HCT116 (cell line): ENCODE measurements around the gene SORCS2. TPM values are rescaled to one million over a fixed set of nuclear protein-coding genes. Genes with fewer than 3 reads are reported as not detected.

Experiments used
- ATAC-seq: fragments of 200-7000 bp; cut with Tn5 transposase; 2 replicates; pipeline ENCODE4 v1.9.1; 2020; ENCODE audit warnings: mild to moderate bottlenecking, moderate library complexity
- BruUV-seq: library from RNA; stranded (reverse); fragments of 400-500 nt; replicated peaks from 2 replicates; lab custom pipeline; 2021; lab: Mats Ljungman, UMichigan
- CTCF ChIA-PET: fragments of 300-600 bp; sonication (Branson Sonifier 250); formaldehyde crosslinking; loops from one replicate; lab custom pipeline; 2021; ENCODE audit warnings: antibody characterized with exemption; lab: Charles Lee
- POLR2A ChIA-PET: fragments of 300-600, 350-600 bp; sonication (Branson Sonifier 250); formaldehyde crosslinking; loops from one replicate; lab custom pipeline; 2021; ENCODE audit warnings: antibody characterized with exemption; lab: Charles Lee
- RAD21 ChIA-PET, 2 experiments: fragments of 300-600 bp; sonication (Branson Sonifier 250); formaldehyde crosslinking; loops; one replicate each; lab custom pipeline; 2023; ENCODE audit warnings: low total read pairs in 2 of 2; ENCODE audit not compliant: uncharacterized antibody in 2 of 2, unreplicated experiment in 2 of 2, low non-redundant PET in 1 of 2; lab: Charles Lee
- DNase-seq: peaks from one replicate; pipeline ENCODE4 v3.0.0-alpha.2; 2010; ENCODE audit warnings: low read depth, low spot score
- H2AFZ ChIP-seq: fragments of 200-600 bp; shearing (Covaris generic), sonication (generic); 2 replicates; pipeline ENCODE4 v1.6.1; 2017; ENCODE audit warnings: low read depth, mixed run types, mixed read lengths, antibody characterized with exemption, low read length; ENCODE audit not compliant: poor library complexity, severe bottlenecking
- H3K27ac ChIP-seq: 2 replicates; pipeline ENCODE4 v1.5.1; 2012; ENCODE audit warnings: low read depth, low read length
- H3K27me3 ChIP-seq: fragments of 200-600 bp; sonication (generic); 2 replicates; pipeline ENCODE4 v1.6.1; 2016; ENCODE audit warnings: mixed run types, low read length, mixed read lengths; ENCODE audit not compliant: insufficient read depth
- H3K36me3 ChIP-seq, 2 experiments: fragments of 200-500 bp in 1 of 2; fragments of 200-600 bp in 1 of 2; sonication (Bioruptor generic) in 1 of 2; sonication (generic) in 1 of 2; 2 replicates each; pipeline versions ENCODE4 v1.5.1 to v1.6.1; 2014 to 2016; ENCODE audit warnings: low read length in 2 of 2, inconsistent platforms in 1 of 2, mixed read lengths in 1 of 2, mixed run types in 1 of 2; ENCODE audit not compliant: insufficient read depth in 2 of 2, control insufficient read depth in 1 of 2
- H3K4me1 ChIP-seq, 2 experiments: fragments of 200-600 bp in 1 of 2; sonication (generic) in 1 of 2; 2 replicates each; pipeline versions ENCODE4 v1.5.1 to v1.6.1; 2012 to 2017; ENCODE audit warnings: low read length in 2 of 2, inconsistent platforms in 1 of 2, mild to moderate bottlenecking in 1 of 2, mixed read lengths in 1 of 2, mixed run types in 1 of 2, moderate library complexity in 1 of 2; ENCODE audit not compliant: insufficient read depth in 2 of 2, control insufficient read depth in 1 of 2
- H3K4me2 ChIP-seq: fragments of 200-600 bp; sonication (generic); 2 replicates; pipeline ENCODE4 v1.6.1; 2017; ENCODE audit warnings: mixed run types, low read length, mixed read lengths
- H3K4me3 ChIP-seq, 2 experiments: fragments of 200-600 bp in 1 of 2; sonication (generic) in 1 of 2; replicated peaks in 1 of 2; 2 replicates each; pipeline ENCODE4 v1.5.1; 2011 to 2016; ENCODE audit warnings: low read length in 2 of 2, control low read depth in 1 of 2, low read depth in 1 of 2, mild to moderate bottlenecking in 1 of 2, mixed read lengths in 1 of 2, mixed run types in 1 of 2
- H3K79me2 ChIP-seq: fragments of 200-600 bp; sonication (generic); 2 replicates; pipeline ENCODE4 v1.6.1; 2017; ENCODE audit warnings: mild to moderate bottlenecking, mixed run types, low read length, moderate library complexity, mixed read lengths; ENCODE audit not compliant: insufficient read depth
- H3K9ac ChIP-seq: fragments of 200-600 bp; sonication (generic); 2 replicates; pipeline ENCODE4 v1.6.1; 2016; ENCODE audit warnings: low read length, mixed read lengths
- H3K9me2 ChIP-seq: fragments of 200-600 bp; sonication (generic), shearing (Covaris generic); 2 replicates; pipeline ENCODE4 v1.6.1; 2017; ENCODE audit warnings: mixed run types, mild to moderate bottlenecking, moderate library complexity; ENCODE audit not compliant: insufficient read depth
- H3K9me3 ChIP-seq, 2 experiments: fragments of 200-500 bp in 1 of 2; fragments of 200-600 bp in 1 of 2; sonication (Bioruptor generic) in 1 of 2; sonication (generic) in 1 of 2; 2 replicates each; pipeline ENCODE4 v1.6.1; 2014 to 2017; ENCODE audit warnings: low read length in 2 of 2, mixed read lengths in 2 of 2, inconsistent platforms in 1 of 2, low read depth in 1 of 2, mild to moderate bottlenecking in 1 of 2, mixed run types in 1 of 2, moderate library complexity in 1 of 2; ENCODE audit not compliant: control insufficient read depth in 1 of 2, insufficient read depth in 1 of 2
- H4K20me1 ChIP-seq: fragments of 200-600 bp; sonication (generic), shearing (Covaris generic); 2 replicates; pipeline ENCODE4 v1.6.1; 2017; ENCODE audit warnings: mixed run types, mild to moderate bottlenecking, moderate library complexity; ENCODE audit not compliant: insufficient read depth
- CBX3 ChIP-seq: IDR thresholded peaks from 2 replicates; pipeline ENCODE4 v1.6.1; 2012; ENCODE audit warnings: low read depth
- CEBPB ChIP-seq: IDR thresholded peaks from 2 replicates; pipeline ENCODE4 v1.6.1; 2012; ENCODE audit warnings: low read depth
- EGR1 ChIP-seq: IDR thresholded peaks from 2 replicates; pipeline ENCODE4 v1.6.1; 2012; ENCODE audit warnings: low read depth
- EZH2 ChIP-seq: fragments of 200-600 bp; sonication (generic); IDR thresholded peaks from 2 replicates; pipeline ENCODE4 v1.6.1; 2017; ENCODE audit warnings: antibody characterized with exemption, mixed run types
- EZH2phosphoT487 ChIP-seq: fragments of 200-600 bp; IDR thresholded peaks from 2 replicates; pipeline ENCODE4 v1.6.1; 2018; ENCODE audit warnings: antibody characterized with exemption, borderline replicate concordance
- POLR2A ChIP-seq: IDR thresholded peaks from 2 replicates; pipeline ENCODE4 v1.7.0; 2011; ENCODE audit warnings: borderline replicate concordance; ENCODE audit not compliant: insufficient read depth, insufficient read length; ENCODE audit errors: extremely low read depth
- POLR2AphosphoS5 ChIP-seq: IDR thresholded peaks from 2 replicates; pipeline ENCODE4 v1.6.1; 2011; ENCODE audit warnings: mild to moderate bottlenecking, low read depth, low read length, moderate library complexity
- RAD21 ChIP-seq: IDR thresholded peaks from 2 replicates; pipeline ENCODE4 v1.6.1; 2012; ENCODE audit warnings: low read depth, mild to moderate bottlenecking
- SRF ChIP-seq: IDR thresholded peaks from 2 replicates; pipeline ENCODE4 v1.6.1; 2012; ENCODE audit warnings: low read depth
- TCF7L2 ChIP-seq: IDR thresholded peaks from 2 replicates; pipeline ENCODE4 v1.7.0; 2011; ENCODE audit warnings: borderline replicate concordance, inconsistent platforms; ENCODE audit not compliant: insufficient read depth, insufficient read length; ENCODE audit errors: extremely low read depth
- YY1 ChIP-seq: IDR thresholded peaks from 2 replicates; pipeline ENCODE4 v1.6.1; 2011; ENCODE audit warnings: low read length, low read depth, moderate library complexity, mild to moderate bottlenecking; ENCODE audit not compliant: insufficient replicate concordance; ENCODE audit errors: extremely low read depth
- ZNF274 ChIP-seq: fragments of 200-500 bp; sonication (Bioruptor generic); IDR thresholded peaks from 2 replicates; pipeline ENCODE4 v1.6.1; 2014; ENCODE audit warnings: mild to moderate bottlenecking, low read depth, low read length, inconsistent platforms
- intact Hi-C: fragments of 100-400 bp; cut with micrococcal nuclease; formaldehyde crosslinking; loops from 2 replicates; pipeline ENCODE4 v1.10.0; 2022
- total RNA-seq: library from RNA; stranded (reverse); gene quantifications from one replicate; pipeline ENCODE4 v1.2.1, GENCODE V29; 2021; ENCODE audit not compliant: unreplicated experiment
- TF ChIP-seq, protein P1 (sequence below): IDR thresholded peaks from 2 replicates; pipeline ENCODE4 v1.6.1; 2012; ENCODE audit warnings: low read depth
- TF ChIP-seq, protein P2 (sequence below): IDR thresholded peaks from 2 replicates; pipeline ENCODE4 v1.6.1; 2012
- TF ChIP-seq, protein P3 (sequence below), 3 experiments: fragments of 200-600 bp in 1 of 3; sonication (generic) in 1 of 3; IDR thresholded peaks in 2 of 3; conservative IDR thresholded peaks in 1 of 3; 2 replicates each; pipeline ENCODE4 v1.5.1; 2012 to 2017; ENCODE audit warnings: low read depth in 2 of 3, low read length in 2 of 3, antibody characterized with exemption in 1 of 3, borderline replicate concordance in 1 of 3, control low read depth in 1 of 3, mild to moderate bottlenecking in 1 of 3, mixed read lengths in 1 of 3, mixed run types in 1 of 3, moderate library complexity in 1 of 3; ENCODE audit not compliant: insufficient read depth in 1 of 3

The SORCS2 gene
- total RNA-seq, 1 experiment from 2014 or later = 0.37 TPM

DNA sequence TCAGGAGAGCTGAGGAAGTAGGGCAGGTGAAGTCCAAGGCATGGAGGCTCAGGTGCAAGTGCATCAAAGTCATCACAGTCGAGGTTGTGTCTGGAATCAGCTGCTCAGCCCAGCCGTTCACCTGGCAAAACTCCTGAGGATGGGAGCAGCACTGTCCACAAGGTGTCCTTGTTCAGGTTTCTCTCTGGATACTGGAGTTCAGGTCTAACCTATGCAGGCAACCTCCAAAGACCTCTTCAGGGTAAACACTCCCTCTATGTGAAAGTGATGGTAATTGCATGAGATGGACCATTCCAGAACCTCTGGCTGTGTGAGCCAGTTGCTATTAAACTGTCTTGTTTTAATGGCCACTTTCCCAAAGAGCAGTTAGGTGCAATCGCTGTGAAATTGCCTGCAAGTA is 362.6 kb downstream of the SORCS2 start:
- POLR2A ChIA-PET = no interaction called here
- BruUV-seq = no TSS peak
- H3K9me3 ChIP-seq = peaks cover 13 to 20% of the 10 kb centered on the region in 2 experiments; a peak in 3 of 4 replicates

GRCh38 chr4:7556558-7556957 is 364.2 kb downstream of the SORCS2 start:
- H3K9me2 ChIP-seq = no peaks in the 10 kb centered on the region
- H3K36me3 ChIP-seq = no peaks in the 10 kb centered on the region
- ATAC-seq = no peak
- H3K4me3 ChIP-seq = no peak overlapping the region
- no peak overlapping the region for H2AFZ ChIP-seq
- H3K27ac ChIP-seq = no peak overlapping the region
- peaks cover 13 to 20% of the 10 kb centered on the region in 2 experiments; a peak in 3 of 4 replicates for H3K9me3 ChIP-seq
- no peaks in the 10 kb centered on the region for H3K79me2 ChIP-seq
- intact Hi-C loops = no loop called here
- no peak overlapping the region for H3K4me2 ChIP-seq
- BruUV-seq = no TSS peak
- no peak overlapping the region for H3K9ac ChIP-seq
- no peaks in the 10 kb centered on the region for H4K20me1 ChIP-seq
- H3K4me1 ChIP-seq = peaks cover 0 to 3% of the 10 kb centered on the region in 2 experiments; a peak in 1 of 4 replicates
- ChIA-PET RAD21 (no interaction called here), POLR2A (no interaction called here), CTCF (no interaction called here)
- DNase-seq = no peak
- no peaks in the 10 kb centered on the region for H3K27me3 ChIP-seq
- TF ChIP-seq YY1 (no peak), ZNF274 (no peak), POLR2AphosphoS5 (no peak), CBX3 (no peak), CEBPB (no peak), POLR2A (no peak), EGR1 (no peak), TCF7L2 (no peak), SRF (no peak)
- TF ChIP-seq, protein P1, sequence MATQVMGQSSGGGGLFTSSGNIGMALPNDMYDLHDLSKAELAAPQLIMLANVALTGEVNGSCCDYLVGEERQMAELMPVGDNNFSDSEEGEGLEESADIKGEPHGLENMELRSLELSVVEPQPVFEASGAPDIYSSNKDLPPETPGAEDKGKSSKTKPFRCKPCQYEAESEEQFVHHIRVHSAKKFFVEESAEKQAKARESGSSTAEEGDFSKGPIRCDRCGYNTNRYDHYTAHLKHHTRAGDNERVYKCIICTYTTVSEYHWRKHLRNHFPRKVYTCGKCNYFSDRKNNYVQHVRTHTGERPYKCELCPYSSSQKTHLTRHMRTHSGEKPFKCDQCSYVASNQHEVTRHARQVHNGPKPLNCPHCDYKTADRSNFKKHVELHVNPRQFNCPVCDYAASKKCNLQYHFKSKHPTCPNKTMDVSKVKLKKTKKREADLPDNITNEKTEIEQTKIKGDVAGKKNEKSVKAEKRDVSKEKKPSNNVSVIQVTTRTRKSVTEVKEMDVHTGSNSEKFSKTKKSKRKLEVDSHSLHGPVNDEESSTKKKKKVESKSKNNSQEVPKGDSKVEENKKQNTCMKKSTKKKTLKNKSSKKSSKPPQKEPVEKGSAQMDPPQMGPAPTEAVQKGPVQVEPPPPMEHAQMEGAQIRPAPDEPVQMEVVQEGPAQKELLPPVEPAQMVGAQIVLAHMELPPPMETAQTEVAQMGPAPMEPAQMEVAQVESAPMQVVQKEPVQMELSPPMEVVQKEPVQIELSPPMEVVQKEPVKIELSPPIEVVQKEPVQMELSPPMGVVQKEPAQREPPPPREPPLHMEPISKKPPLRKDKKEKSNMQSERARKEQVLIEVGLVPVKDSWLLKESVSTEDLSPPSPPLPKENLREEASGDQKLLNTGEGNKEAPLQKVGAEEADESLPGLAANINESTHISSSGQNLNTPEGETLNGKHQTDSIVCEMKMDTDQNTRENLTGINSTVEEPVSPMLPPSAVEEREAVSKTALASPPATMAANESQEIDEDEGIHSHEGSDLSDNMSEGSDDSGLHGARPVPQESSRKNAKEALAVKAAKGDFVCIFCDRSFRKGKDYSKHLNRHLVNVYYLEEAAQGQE = no peak
- TF ChIP-seq, protein P2, sequence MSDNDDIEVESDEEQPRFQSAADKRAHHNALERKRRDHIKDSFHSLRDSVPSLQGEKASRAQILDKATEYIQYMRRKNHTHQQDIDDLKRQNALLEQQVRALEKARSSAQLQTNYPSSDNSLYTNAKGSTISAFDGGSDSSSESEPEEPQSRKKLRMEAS = no peak

More for the DNA sequence above, 362.6 kb downstream of the SORCS2 start:
- H3K79me2 ChIP-seq = no peaks in the 10 kb centered on the region
- no peak for TF ChIP-seq YY1
- no peak for TF ChIP-seq EZH2phosphoT487
- TF ChIP-seq RAD21 = 0 out of 2 replicates have a peak, but pooled peaks have one; percentile 25
- no peak for TF ChIP-seq EZH2
- TF ChIP-seq, protein P3, sequence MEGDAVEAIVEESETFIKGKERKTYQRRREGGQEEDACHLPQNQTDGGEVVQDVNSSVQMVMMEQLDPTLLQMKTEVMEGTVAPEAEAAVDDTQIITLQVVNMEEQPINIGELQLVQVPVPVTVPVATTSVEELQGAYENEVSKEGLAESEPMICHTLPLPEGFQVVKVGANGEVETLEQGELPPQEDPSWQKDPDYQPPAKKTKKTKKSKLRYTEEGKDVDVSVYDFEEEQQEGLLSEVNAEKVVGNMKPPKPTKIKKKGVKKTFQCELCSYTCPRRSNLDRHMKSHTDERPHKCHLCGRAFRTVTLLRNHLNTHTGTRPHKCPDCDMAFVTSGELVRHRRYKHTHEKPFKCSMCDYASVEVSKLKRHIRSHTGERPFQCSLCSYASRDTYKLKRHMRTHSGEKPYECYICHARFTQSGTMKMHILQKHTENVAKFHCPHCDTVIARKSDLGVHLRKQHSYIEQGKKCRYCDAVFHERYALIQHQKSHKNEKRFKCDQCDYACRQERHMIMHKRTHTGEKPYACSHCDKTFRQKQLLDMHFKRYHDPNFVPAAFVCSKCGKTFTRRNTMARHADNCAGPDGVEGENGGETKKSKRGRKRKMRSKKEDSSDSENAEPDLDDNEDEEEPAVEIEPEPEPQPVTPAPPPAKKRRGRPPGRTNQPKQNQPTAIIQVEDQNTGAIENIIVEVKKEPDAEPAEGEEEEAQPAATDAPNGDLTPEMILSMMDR (IDR thresholded peaks at IDR 0.05 in 2 of 3, conservative IDR thresholded peaks at IDR 0.05 in 1 of 3; ENCODE audit: borderline replicate concordance in 1 of 3, insufficient read depth in 1 of 3, low read depth in 2 of 3, low read length in 2 of 3) = peak in 2 of 3 experiments; percentile 24 to 44; a peak in 1 of 6 replicates
- TF ChIP-seq, all 23 proteins: peak for 2
- H3K27me3 ChIP-seq = no peaks in the 10 kb centered on the region
- H3K9me2 ChIP-seq = no peaks in the 10 kb centered on the region
- intact Hi-C loops = no loop called here
- ChIA-PET CTCF (no interaction called here), RAD21 (no interaction called here)
- no peak overlapping the region for H3K4me2 ChIP-seq
- peak; percentile 66 for ATAC-seq
- no peaks in the 10 kb centered on the region for H3K36me3 ChIP-seq
- no peak overlapping the region for H2AFZ ChIP-seq
- no peak for DNase-seq
- peaks cover 0 to 3% of the 10 kb centered on the region in 2 experiments; a peak in 1 of 4 replicates for H3K4me1 ChIP-seq
- no peak overlapping the region for H3K27ac ChIP-seq
- no peaks in the 10 kb centered on the region for H4K20me1 ChIP-seq
- H3K9ac ChIP-seq = no peak overlapping the region
- H3K4me3 ChIP-seq = no peak overlapping the region
